Measurements from ENCODE around the gene NBEAL1. TPM values are rescaled to one million over a fixed set of nuclear protein-coding genes. Genes with fewer than 3 reads are reported as not detected.

Gene NBEAL1
- total RNA-seq, 1 donor from 2014 or later, result 67.2 TPM

- ATAC-seq (no peak), DNase-seq (no peak)
- Histone ChIP-seq H3K4me1 (peaks cover 4% of the 10 kb centered on the region), H3K36me3 (peaks cover 13% of the 10 kb centered on the region), H3K4me3 (no peak overlapping the region), H3K9me3 (no peaks in the 10 kb centered on the region), H3K27ac (no peak overlapping the region), H3K27me3 (ENCODE audit: low read depth) (no peaks in the 10 kb centered on the region)
- TF ChIP-seq CTCF (IDR thresholded peaks at IDR 0.05), result no peak
- intact Hi-C loops (cut with DNase I), result no loop called here
Measured at GRCh38 chr2:203040966-203041521, 26.4 kb downstream of the NBEAL1 start.

- H3K27ac ChIP-seq, result no peak overlapping the region
- DNase-seq, result no peak
- no peaks in the 10 kb centered on the region for H3K9me3 ChIP-seq
- H3K4me1 ChIP-seq, result no peaks in the 10 kb centered on the region
- intact Hi-C loops (cut with DNase I), result no loop called here
- peaks cover 13% of the 10 kb centered on the region for H3K36me3 ChIP-seq
- H3K4me3 ChIP-seq, result no peak overlapping the region
- TF ChIP-seq CTCF (IDR thresholded peaks at IDR 0.05), result no peak
- no peak for ATAC-seq
- H3K27me3 ChIP-seq (ENCODE audit: low read depth), result no peaks in the 10 kb centered on the region
Measured at GRCh38 chr2:203042178-203042577, 27.5 kb downstream of the NBEAL1 start.

- Histone ChIP-seq H3K36me3 (peaks cover 13% of the 10 kb centered on the region), H3K4me3 (no peak overlapping the region), H3K9me3 (no peaks in the 10 kb centered on the region), H3K4me1 (no peaks in the 10 kb centered on the region), H3K27ac (no peak overlapping the region), H3K27me3 (ENCODE audit: low read depth) (no peaks in the 10 kb centered on the region)
- ATAC-seq (no peak), DNase-seq (no peak)
- intact Hi-C loops (cut with DNase I), result no loop called here
- no peak for TF ChIP-seq CTCF (IDR thresholded peaks at IDR 0.05)
Measured at GRCh38 chr2:203043226-203043625, 28.6 kb downstream of the NBEAL1 start.

- intact Hi-C loops (cut with DNase I), result no loop called here
- DNase-seq, result no peak
- no peak for TF ChIP-seq CTCF (IDR thresholded peaks at IDR 0.05)
- Histone ChIP-seq H3K4me3 (no peak overlapping the region), H3K27ac (no peak overlapping the region), H3K36me3 (peaks cover 33% of the 10 kb centered on the region), H3K4me1 (no peaks in the 10 kb centered on the region), H3K9me3 (no peaks in the 10 kb centered on the region), H3K27me3 (ENCODE audit: low read depth) (no peaks in the 10 kb centered on the region)
- ATAC-seq, result no peak
Measured at GRCh38 chr2:203045867-203046266, 31.2 kb downstream of the NBEAL1 start.

- Histone ChIP-seq H3K9me3 (no peaks in the 10 kb centered on the region), H3K27ac (no peak overlapping the region), H3K4me1 (no peaks in the 10 kb centered on the region), H3K27me3 (ENCODE audit: low read depth) (no peaks in the 10 kb centered on the region), H3K36me3 (peaks cover 61% of the 10 kb centered on the region), H3K4me3 (no peak overlapping the region)
- DNase-seq (no peak), ATAC-seq (no peak)
- no peak for TF ChIP-seq CTCF (IDR thresholded peaks at IDR 0.05)
- intact Hi-C loops (cut with DNase I), result no loop called here
Measured at GRCh38 chr2:203052539-203052938, 37.9 kb downstream of the NBEAL1 start.
